GM18517 (cell line): ENCODE measurements around the gene NAIF1.
"Not testable (repeated sequence)": the region's sequence is repeated elsewhere in the genome, so short reads cannot be mapped to it uniquely, and the experiment has no call there.

Source experiments
- ATAC-seq: cut with Tn5 transposase; IDR thresholded peaks from one replicate; pipeline ENCODE4 v1.9.1; 2021; ENCODE audit warnings: mild to moderate bottlenecking, moderate library complexity; ENCODE audit not compliant: unreplicated experiment

The NAIF1 gene

GRCh38 chr9:128066713-128067644, at the start of gene NAIF1:
Gene NAIF1, minus strand, starts transcription at chr9:128067320. Its CDS starts 219 bp downstream, at chr9:128067101.
- peak; percentile 74 for ATAC-seq

GRCh38 chr9:128116104-128117083, 49.3 kb upstream of the NAIF1 start:
- ATAC-seq = no peak

GRCh38 chr9:128115187-128116103, 48.3 kb upstream of the NAIF1 start:
- peak; percentile 42 for ATAC-seq

- no peak for ATAC-seq
These were observed 47.4 kb upstream of the NAIF1 start for GRCh38 chr9:128114326-128115186.

GRCh38 chr9:128113526-128114325, 46.6 kb upstream of the NAIF1 start:
- no peak for ATAC-seq

GRCh38 chr9:128111726-128112125, 44.6 kb upstream of the NAIF1 start:
- ATAC-seq = not testable (repeated sequence)

GRCh38 chr9:128109050-128109709, 42.1 kb upstream of the NAIF1 start:
- ATAC-seq = no peak

GRCh38 chr9:128108269-128109049, 41.3 kb upstream of the NAIF1 start:
- no peak for ATAC-seq

GRCh38 chr9:128107468-128108268, 40.5 kb upstream of the NAIF1 start:
- ATAC-seq = no peak

- no peak for ATAC-seq
These were observed 39.9 kb upstream of the NAIF1 start for GRCh38 chr9:128106940-128107467.

- no peak for ATAC-seq
These were observed 39.2 kb upstream of the NAIF1 start for GRCh38 chr9:128106181-128106939.

GRCh38 chr9:128105538-128106175, 38.5 kb upstream of the NAIF1 start:
- ATAC-seq = no peak

GRCh38 chr9:128104171-128104618, 37.1 kb upstream of the NAIF1 start:
- ATAC-seq = no peak

- no peak for ATAC-seq
These were observed 36.5 kb upstream of the NAIF1 start for GRCh38 chr9:128103589-128103962.
